HEK293 (cell line): Measurements from ENCODE around the gene WDR75.

Experiments used
- CTCF ChIA-PET: fragments of 350-600 bp; formaldehyde crosslinking; extraction: SDS; loops from one replicate; lab custom pipeline; 2021; ENCODE audit warnings: antibody characterized with exemption; lab: Yijun Ruan, JAX
- POLR2A ChIA-PET: fragments of 300-600 bp; formaldehyde crosslinking; extraction: SDS; loops from one replicate; lab custom pipeline; 2020; ENCODE audit warnings: antibody characterized with exemption, inconsistent platforms; lab: Yijun Ruan, JAX
- H3K27ac ChIP-seq: fragments of 200-500 bp; sonication (Bioruptor generic); 2 replicates; pipeline ENCODE4 v1.5.1; 2014; ENCODE audit warnings: low read depth, low read length, control low read depth, inconsistent platforms; ENCODE audit errors: extremely low read depth
- H3K36me3 ChIP-seq, 2 experiments: fragments of 200-500 bp in 1 of 2; sonication (Bioruptor generic) in 1 of 2; 1 replicate in 1 of 2; 2 replicates in 1 of 2; pipeline ENCODE4 v1.5.1; 2014 to 2017; ENCODE audit warnings: inconsistent platforms in 2 of 2, low read length in 2 of 2; ENCODE audit not compliant: control insufficient read depth in 2 of 2, insufficient read depth in 1 of 2
- H3K4me1 ChIP-seq: fragments of 200-500 bp; sonication (Bioruptor generic); 2 replicates; pipeline ENCODE4 v1.5.1; 2014; ENCODE audit warnings: mild to moderate bottlenecking, low read length, inconsistent platforms; ENCODE audit not compliant: control insufficient read depth, insufficient read depth
- H3K4me3 ChIP-seq: 2 replicates; pipeline ENCODE4 v1.5.1; 2011; ENCODE audit warnings: low read depth, mild to moderate bottlenecking, control low read depth, low read length, moderate library complexity
- H3K9me3 ChIP-seq: fragments of 200-500 bp; sonication (Bioruptor generic); 2 replicates; pipeline ENCODE4 v1.5.1; 2014; ENCODE audit warnings: low read depth, low read length, inconsistent platforms; ENCODE audit not compliant: control insufficient read depth, insufficient read depth
- MZF1 ChIP-seq: fragments of 450-650 bp; formaldehyde crosslinking; IDR thresholded peaks from 2 replicates; pipeline ENCODE4 v1.5.1; 2017; ENCODE audit warnings: missing biosample characterization, missing genetic modification characterization, borderline replicate concordance
- OSR2 ChIP-seq: fragments of 450-650 bp; formaldehyde crosslinking; IDR thresholded peaks from 2 replicates; pipeline ENCODE4 v1.5.1; 2016; ENCODE audit warnings: missing biosample characterization, missing genetic modification characterization
- PRDM10 ChIP-seq: fragments of 450-650 bp; formaldehyde crosslinking; IDR thresholded peaks from 2 replicates; pipeline ENCODE4 v1.5.1; 2016; ENCODE audit warnings: missing biosample characterization, missing genetic modification characterization
- SETDB1 ChIP-seq: IDR thresholded peaks from one replicate; pipeline ENCODE4 v1.6.1; 2017; ENCODE audit warnings: mild to moderate bottlenecking, low read length, moderate library complexity, mixed read lengths; ENCODE audit not compliant: insufficient read length
- WT1 ChIP-seq: fragments of 450-650 bp; formaldehyde crosslinking; IDR thresholded peaks from 2 replicates; pipeline ENCODE4 v1.5.1; 2016; ENCODE audit warnings: missing biosample characterization, missing genetic modification characterization
- ZBTB10 ChIP-seq: fragments of 450-650 bp; formaldehyde crosslinking; IDR thresholded peaks from 2 replicates; pipeline ENCODE4 v1.5.1; 2016; ENCODE audit warnings: missing biosample characterization, missing genetic modification characterization
- ZEB2 ChIP-seq: fragments of 450-650 bp; formaldehyde crosslinking; IDR thresholded peaks from 2 replicates; pipeline ENCODE4 v1.5.1; 2016; ENCODE audit warnings: missing biosample characterization, missing genetic modification characterization
- ZNF202 ChIP-seq: fragments of 450-650 bp; formaldehyde crosslinking; IDR thresholded peaks from 2 replicates; pipeline ENCODE4 v1.5.1; 2016; ENCODE audit warnings: missing biosample characterization, missing genetic modification characterization, borderline replicate concordance
- ZNF366 ChIP-seq: fragments of 450-650 bp; formaldehyde crosslinking; conservative IDR thresholded peaks from 2 replicates; pipeline ENCODE4 v1.5.1; 2016; ENCODE audit warnings: missing biosample characterization, missing genetic modification characterization
- ZNF398 ChIP-seq: fragments of 450-650 bp; formaldehyde crosslinking; IDR thresholded peaks from 2 replicates; pipeline ENCODE4 v1.5.1; 2017; ENCODE audit warnings: missing biosample characterization, missing genetic modification characterization
- ZNF449 ChIP-seq: fragments of 450-650 bp; formaldehyde crosslinking; IDR thresholded peaks from 2 replicates; pipeline ENCODE4 v1.5.1; 2017; ENCODE audit warnings: missing biosample characterization, mild to moderate bottlenecking, missing genetic modification characterization, moderate library complexity
- ZNF624 ChIP-seq: fragments of 450-650 bp; formaldehyde crosslinking; IDR thresholded peaks from 2 replicates; pipeline ENCODE4 v1.5.1; 2017; ENCODE audit warnings: missing biosample characterization, missing genetic modification characterization
- ZNF664 ChIP-seq: fragments of 450-650 bp; formaldehyde crosslinking; IDR thresholded peaks from 2 replicates; pipeline ENCODE4 v1.5.1; 2016; ENCODE audit warnings: missing biosample characterization, missing genetic modification characterization
- ZNF670 ChIP-seq: fragments of 450-650 bp; formaldehyde crosslinking; IDR thresholded peaks from 2 replicates; pipeline ENCODE4 v1.5.1; 2016; ENCODE audit warnings: missing biosample characterization, missing genetic modification characterization, low read depth
- ZNF747 ChIP-seq: fragments of 450-650 bp; formaldehyde crosslinking; IDR thresholded peaks from 2 replicates; pipeline ENCODE4 v1.5.1; 2016; ENCODE audit warnings: missing biosample characterization, missing genetic modification characterization

The WDR75 gene

GRCh38 chr2:189511210-189511959 is 70.1 kb downstream of the WDR75 start:
- Histone ChIP-seq H3K27ac (no peak overlapping the region), H3K4me1 (no peaks in the 10 kb centered on the region), H3K9me3 (no peaks in the 10 kb centered on the region), H3K4me3 (no peak overlapping the region), H3K36me3 (no peaks in the 10 kb centered on the region)
- TF ChIP-seq ZNF202 (tag by site-specific recombination) (no peak), ZNF449 (no peak), ZNF398 (tag by site-specific recombination) (no peak), ZEB2 (tag by site-specific recombination) (no peak), OSR2 (tag by site-specific recombination) (no peak), ZNF747 (tag by site-specific recombination) (no peak), PRDM10 (tag by site-specific recombination) (no peak), MZF1 (tag by site-specific recombination) (no peak)
- ChIA-PET CTCF (interaction anchor here (0.7 kb wide), 1 partner anchor 22 kb away, joined by 3 read pairs; no protein-coding TSS in a partner anchor), POLR2A (no interaction called here)

- CTCF ChIA-PET, result interaction anchor here (0.7 kb wide), 1 partner anchor 22 kb away, joined by 3 read pairs; no protein-coding TSS in a partner anchor
- Histone ChIP-seq H3K4me1 (no peaks in the 10 kb centered on the region), H3K27ac (no peak overlapping the region), H3K9me3 (no peaks in the 10 kb centered on the region), H3K4me3 (no peak overlapping the region), H3K36me3 (no peaks in the 10 kb centered on the region)
- TF ChIP-seq SETDB1 (no peak), ZNF670 (no peak), WT1 (no peak), ZNF366 (tag by site-specific recombination) (no peak), ZBTB10 (tag by site-specific recombination) (no peak), ZNF624 (tag by site-specific recombination) (no peak), ZNF664 (tag by site-specific recombination) (no peak)
- POLR2A ChIA-PET, result no interaction called here
Observed at GRCh38 chr2:189511960-189512319, 70.7 kb downstream of the WDR75 start.
